Measurements from ENCODE around the gene OPN5.

Gene OPN5

DNA sequence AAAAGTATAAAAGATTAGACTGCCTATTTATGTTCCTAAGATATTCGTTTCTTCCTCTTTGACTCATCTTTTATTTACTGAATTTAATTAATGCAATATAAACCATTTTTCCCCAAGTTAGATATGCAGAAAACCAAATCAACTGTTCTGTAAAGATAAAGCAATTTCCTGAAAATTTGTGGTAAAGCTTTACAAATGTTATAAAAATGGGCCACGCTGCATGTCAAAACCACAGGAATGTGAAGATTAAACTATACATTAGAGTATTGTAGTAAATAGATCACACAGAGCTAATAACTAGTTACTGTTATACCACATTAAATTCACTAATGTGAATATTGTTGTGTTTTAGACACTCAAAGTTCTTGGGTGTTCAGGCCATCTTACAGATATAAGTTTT lies 83.4 kb downstream of the OPN5 start:
- FAIRE-seq, result no peak

DNA sequence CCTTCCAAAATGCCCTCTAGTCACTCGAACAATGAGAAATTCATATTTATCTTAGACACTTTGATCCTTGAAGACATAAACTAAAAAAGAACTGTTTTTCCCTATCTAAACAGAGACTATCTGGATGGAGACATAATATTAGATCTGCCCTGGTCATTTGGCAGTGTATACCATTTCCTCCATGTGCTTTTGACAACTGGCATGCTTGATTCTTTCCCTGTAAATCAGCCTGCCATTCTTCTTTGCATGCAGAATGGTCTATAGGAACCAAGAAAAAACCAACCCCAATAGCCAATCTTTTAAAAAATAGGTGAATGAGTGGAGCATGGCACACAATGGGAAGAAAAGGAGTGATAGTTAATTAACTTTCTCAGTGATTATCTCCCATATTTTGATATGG lies 93.8 kb downstream of the OPN5 start:
- no peak for FAIRE-seq
